IPS-NIHi11 (cell line): ENCODE measurements around the gene SETBP1.
A peak's percentile ranks its signal among the peaks of the same experiment; 100 is the strongest.

Source experiments
- DNase-seq: peaks from one replicate; pipeline ENCODE4 v3.0.0; 2012; ENCODE audit warnings: mixed read lengths, low spot score

SETBP1 gene

GRCh38 chr18:44679056-44679913 is 1.4 kb upstream of the SETBP1 start:
- DNase-seq: peak; percentile 85

GRCh38 chr18:44679914-44680272 is 795 bp upstream of the SETBP1 start:
- peak; percentile 65 for DNase-seq

GRCh38 chr18:44681076-44681970 is 635 bp downstream of the SETBP1 start:
- peak; percentile 14 for DNase-seq

- DNase-seq: peak; percentile 55
Observed at GRCh38 chr18:44682201-44682870, 1.6 kb downstream of the SETBP1 start.

DNA sequence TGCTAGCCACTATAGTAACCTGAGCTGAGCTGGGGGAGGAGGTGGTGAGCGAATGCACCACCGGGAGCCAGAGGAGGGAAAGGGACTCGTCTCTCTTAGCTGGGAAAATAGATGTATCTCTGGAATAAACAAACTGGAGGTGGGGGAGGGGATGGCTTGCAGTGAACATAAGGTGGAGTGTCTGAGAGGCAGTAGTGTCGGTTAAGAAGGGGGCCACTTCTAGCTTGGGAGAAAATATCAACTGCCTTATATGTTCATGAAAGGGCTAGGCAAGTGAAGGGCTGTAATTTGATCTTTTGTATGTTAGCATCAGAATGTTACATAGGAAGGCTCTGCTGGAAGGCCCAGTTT is 2.2 kb downstream of the SETBP1 start:
- peak; percentile 54 for DNase-seq

GRCh38 chr18:44683556-44683955 is 2.9 kb downstream of the SETBP1 start:
- no peak for DNase-seq

DNA sequence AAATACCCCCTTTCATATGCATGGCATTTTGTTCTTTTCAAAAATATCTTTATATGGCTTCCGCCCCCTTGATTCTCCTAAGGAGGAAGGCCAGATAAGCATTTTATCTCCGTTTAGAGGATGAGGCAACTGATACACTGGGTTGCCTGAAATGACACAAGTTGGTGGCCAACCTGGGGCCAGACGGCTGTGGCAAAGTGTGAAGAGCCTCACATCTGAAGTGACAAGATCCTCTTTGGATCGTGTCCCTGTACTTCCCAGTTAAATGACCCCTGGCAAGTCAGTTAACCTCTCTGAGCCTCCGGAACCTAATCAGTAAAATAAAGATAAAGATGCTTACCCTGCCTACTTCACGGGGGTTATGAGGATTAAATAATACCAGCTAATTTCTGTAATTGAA is 4.6 kb downstream of the SETBP1 start:
- DNase-seq: no peak

- no peak for DNase-seq
Observed at GRCh38 chr18:44686156-44686555, 5.5 kb downstream of the SETBP1 start.

DNA sequence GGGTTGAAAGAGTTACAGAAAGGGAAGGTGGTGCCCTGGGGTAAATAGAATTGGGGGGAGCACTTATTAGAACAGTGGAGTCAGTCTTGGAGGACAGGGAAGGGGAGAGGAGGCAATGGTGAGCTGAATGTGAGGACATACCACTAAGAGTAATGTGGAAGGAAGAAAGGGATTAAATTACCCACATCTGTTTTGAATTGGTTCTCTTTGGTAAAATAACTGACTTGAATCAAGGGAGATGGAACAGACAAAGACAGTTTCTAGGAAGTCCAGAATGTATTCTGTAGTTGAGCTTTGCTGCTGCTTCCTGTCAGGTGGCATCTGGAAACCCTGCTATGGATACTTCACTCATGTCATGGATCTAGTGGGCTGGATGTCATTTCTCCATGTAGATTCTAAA is 6.7 kb downstream of the SETBP1 start:
- DNase-seq: no peak

DNA sequence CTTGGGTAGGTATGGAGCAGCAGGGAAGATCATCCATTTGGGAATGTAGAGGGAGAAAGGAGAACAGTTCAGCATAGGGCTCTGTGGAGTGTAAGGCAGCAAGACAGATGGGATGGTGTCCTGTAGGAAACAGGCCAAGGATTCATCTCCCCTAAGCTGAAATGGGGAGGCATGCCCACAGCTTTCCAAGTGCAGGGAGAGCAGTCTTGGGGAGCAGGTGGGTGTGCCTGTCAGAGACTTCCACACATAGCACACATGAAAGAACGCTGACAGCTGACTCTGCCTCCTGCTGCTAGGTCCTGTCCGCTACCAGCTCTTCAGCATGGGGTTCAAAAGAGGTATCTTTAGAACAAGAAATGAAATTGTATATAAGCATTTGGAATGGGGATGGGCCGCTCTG is 9.0 kb downstream of the SETBP1 start:
- no peak for DNase-seq

DNA sequence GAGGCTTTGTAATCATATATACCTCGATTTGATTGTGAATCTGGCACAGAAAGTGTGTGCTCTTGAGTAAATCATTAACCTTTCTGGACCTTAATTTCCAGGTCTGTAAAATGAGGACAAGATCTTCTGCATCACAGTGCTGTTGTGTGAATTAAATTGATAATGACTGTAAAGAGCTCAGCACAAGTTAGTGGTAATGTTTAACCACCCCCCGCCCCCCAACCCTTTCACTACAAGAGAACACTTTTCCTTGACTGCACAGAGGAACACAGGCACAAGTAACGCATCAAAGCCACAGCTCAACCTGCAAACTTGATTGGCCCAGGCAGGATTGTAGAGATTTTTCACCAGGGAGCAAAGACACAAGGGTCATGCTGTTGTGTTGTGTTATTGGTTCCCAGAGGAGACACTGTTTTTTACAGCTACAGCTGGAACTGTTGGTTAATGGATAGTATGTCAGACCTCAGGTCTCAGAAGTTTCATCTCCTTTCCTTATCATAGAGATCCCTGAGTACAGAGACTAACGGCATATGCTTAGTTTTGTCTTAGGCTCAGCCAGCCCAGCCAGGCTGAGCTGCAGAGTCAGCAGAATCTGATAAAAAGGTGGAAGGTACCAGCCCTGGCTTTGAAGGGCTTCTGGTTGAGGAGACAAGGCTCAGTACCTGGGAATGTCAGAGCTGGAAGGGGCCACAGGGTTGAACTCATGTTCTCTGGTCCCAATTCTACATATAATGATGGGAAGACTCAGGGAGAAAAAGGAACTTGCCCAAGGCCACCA is 10.6 kb downstream of the SETBP1 start:
- no peak for DNase-seq

GRCh38 chr18:44693030-44693784 is 12.5 kb downstream of the SETBP1 start:
- DNase-seq: no peak

- DNase-seq: no peak
Observed at GRCh38 chr18:44695503-44695902, 14.8 kb downstream of the SETBP1 start.

DNA sequence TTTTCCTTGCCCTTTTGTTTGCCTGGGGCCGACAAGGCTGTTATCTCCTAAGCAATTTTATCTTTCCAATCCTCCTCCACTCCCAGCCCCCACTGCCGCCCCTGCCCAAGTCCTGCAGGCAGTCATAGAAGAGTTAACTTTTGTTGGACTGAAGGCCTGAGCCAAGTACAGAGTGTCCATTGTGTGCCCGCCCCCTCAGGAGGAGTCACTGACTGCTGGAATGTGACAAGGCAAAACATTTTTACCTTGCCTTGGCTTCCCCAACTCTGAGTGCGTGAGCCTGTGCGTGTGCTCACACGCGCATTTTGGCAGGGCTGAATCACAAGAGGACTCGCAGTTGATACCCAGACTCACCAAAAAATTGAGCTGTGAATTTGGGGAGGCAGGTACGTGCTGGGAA is 16.2 kb downstream of the SETBP1 start:
- peak; percentile 61 for DNase-seq

- peak; percentile 38 for DNase-seq
Observed at GRCh38 chr18:44697315-44697714, 16.6 kb downstream of the SETBP1 start.

DNA sequence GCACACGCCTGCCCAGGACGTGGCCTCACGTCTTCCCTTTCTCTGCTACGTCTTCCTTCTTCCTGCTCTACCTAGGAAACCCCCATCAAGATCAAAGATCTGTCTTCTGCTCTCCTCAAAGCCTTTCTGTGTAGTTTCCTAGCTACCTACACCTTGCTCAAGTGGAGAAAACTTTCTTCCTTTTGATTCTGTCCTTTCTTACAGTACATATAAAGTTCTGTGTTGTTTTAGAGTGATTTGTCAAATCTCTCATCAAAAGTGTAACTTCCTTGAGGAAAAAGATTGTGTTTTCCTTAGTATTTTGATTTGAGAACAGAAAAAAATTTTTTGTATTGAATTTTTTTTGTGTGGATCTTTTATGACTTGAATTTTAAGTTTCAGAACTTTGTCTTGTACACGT is 17.8 kb downstream of the SETBP1 start:
- DNase-seq: no peak

DNA sequence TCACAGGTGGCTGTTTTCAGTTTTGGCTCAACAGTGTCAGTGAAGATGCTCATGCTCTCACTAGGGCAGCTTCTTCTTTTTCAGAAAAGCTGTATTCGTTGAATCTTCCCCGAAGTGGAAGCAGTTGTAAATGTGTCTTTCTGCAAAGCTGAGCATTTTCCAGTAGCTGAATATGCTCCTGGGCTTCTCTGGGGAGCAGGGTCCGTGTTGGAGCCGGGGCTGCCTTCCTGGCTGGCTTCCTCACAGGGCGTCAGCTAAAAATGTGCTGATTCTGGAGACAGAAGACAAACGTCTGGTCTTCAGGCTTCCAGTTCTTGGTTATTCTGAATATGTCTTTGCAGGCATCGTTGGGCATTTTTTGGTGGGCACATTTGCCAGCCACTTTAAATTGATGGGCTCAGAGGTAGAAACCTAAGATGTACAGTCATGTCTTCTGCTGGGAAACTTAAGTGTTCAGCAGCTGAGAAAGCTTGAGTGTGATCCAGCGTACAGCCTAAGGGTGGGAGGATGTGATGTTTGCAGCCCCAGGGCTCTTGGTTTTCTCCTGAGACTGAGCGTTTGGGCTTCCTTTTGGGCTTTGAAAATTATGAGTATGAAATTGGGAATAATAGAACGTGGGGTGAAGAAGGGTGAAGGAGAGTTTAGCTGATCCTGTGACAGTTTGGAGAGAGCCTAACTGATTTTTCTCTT is 19.0 kb downstream of the SETBP1 start:
- no peak for DNase-seq

- DNase-seq: no peak
Observed at GRCh38 chr18:44700652-44701051, 20.0 kb downstream of the SETBP1 start.

DNA sequence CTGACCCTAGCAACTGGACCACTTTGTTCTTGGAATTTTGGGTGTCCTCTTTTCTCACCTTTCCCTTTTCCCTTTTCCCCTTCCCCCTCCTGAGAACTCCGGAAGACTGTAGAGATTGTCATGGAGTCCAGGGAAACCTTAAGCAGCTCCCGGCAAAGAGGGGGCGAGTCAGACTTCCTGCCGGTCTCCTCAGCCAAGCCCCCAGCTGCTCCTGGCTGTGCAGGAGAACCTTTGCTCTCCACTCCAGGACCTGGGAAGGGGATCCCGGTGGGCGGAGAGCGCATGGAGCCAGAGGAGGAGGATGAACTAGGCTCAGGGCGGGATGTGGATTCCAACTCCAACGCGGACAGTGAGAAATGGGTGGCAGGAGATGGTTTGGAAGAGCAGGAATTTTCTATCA is 20.5 kb downstream of the SETBP1 start:
- DNase-seq: no peak

GRCh38 chr18:44702594-44702993 is 21.9 kb downstream of the SETBP1 start:
- DNase-seq: no peak
